GM20431 (cell line): ENCODE measurements around the gene ZBTB33.

Experiments used
- in situ Hi-C: fragments of 300-500 bp; cut with MseI, MboI; formaldehyde crosslinking; loops from one replicate; pipeline ENCODE4 v1.15.0; 2020; ENCODE audit warnings: low sequenced_read_pairs; ENCODE audit not compliant: unreplicated experiment

ZBTB33 gene

GRCh38 chrX:120301960-120302359 is 51.3 kb downstream of the ZBTB33 start:
- in situ Hi-C loops: no loop called here

GRCh38 chrX:120302434-120302833 is 51.8 kb downstream of the ZBTB33 start:
- in situ Hi-C loops: no loop called here

DNA sequence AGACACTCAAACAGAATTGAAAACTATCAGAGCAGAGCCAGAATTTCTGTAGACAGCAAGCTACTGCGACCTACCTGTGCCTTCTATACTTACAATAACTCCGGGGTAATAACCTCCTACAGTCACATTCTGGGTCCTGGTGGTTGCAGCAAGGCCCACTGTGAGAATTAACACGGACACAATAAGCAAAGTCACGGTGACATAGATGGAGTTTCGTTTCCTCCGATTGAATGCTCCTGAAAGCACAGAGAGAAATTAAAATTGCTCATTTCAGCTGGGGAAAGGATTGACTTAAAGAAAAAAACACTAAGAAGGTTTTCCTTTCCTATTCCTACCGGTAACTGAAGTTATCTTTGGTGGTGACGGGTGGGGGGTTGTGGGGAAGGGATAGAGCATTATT is 53.6 kb downstream of the ZBTB33 start:
- in situ Hi-C loops: no loop called here

- in situ Hi-C loops: no loop called here
These were observed 55.0 kb downstream of the ZBTB33 start for GRCh38 chrX:120305531-120306141.

GRCh38 chrX:120306630-120307029 is 56.0 kb downstream of the ZBTB33 start:
- in situ Hi-C loops: no loop called here
